Left cardiac atrium (tissue), 4 donors: Measurements from ENCODE around the gene CYP51A1. TPM values are rescaled to one million over a fixed set of nuclear protein-coding genes. Genes with fewer than 3 reads are reported as not detected.
A peak's percentile ranks its signal among the peaks of the same experiment; 100 is the strongest.
"Not testable (repeated sequence)": the region's sequence is repeated elsewhere in the genome, so short reads cannot be mapped to it uniquely, and the experiment has no call there.

Experiments
- ATAC-seq, 2 donors: fragments of 200-7000 bp; cut with Tn5 transposase; one replicate each; pipeline ENCODE4 v1.9.1; 2020; ENCODE audit warnings: mild to moderate bottlenecking in 2 of 2, moderate library complexity in 2 of 2
- DNase-seq: peaks from one replicate; pipeline ENCODE4 v3.0.0-alpha.2; 2020
- intact Hi-C, 2 donors: fragments of 100-400 bp; cut with DNase I; formaldehyde crosslinking; loops; one replicate each; pipeline versions ENCODE4 v1.14.1 to v1.15.1; 2022 to 2023
- long read RNA-seq: library from polyadenylated mRNA; unstranded; transcript quantifications from one replicate; pipeline ENCODE4 v2.0.0, GENCODE V29; 2021
- total RNA-seq, 2 donors: library from RNA; stranded (reverse); fragmentation: NEBNext Ultra II Directional; extraction: Animal tissue kit (Norgen Biotek cat#: 25700); gene quantifications; one replicate each; pipeline ENCODE4 v1.2.1, GENCODE V29; 2021
- donor health status: DM: no; HTN: yes; CAD: no.
- donor health status: DM: no; HTN: yes; CAD: no; lungs with severe emphysema.
- donor health status: DM: yes; HTN: yes; CAD: no.
- donor health status: Dilated cardiomyopathy.

Gene CYP51A1
- 10 to 100 TPM; 28.3 to 61.1 TPM for total RNA-seq
- long read RNA-seq, transcript CYP51A1-201 (10 exons, 3,210 nt), result major isoform, 106 of 115 reads
- long read RNA-seq, partial matches to known transcripts, result 1 of 115 reads
- long read RNA-seq, other reads (novel, unspliced or antisense), result 5 of 115 reads

- DNase-seq (peak; percentile 93), ATAC-seq (peak; percentile 97 to 98)
- intact Hi-C loops, result no loop called here
These were observed at the start of gene CYP51A1 for GRCh38 chr7:92134271-92135051. TSS of gene CYP51A1 (minus strand) at chr7:92134477. CDS start at chr7:92134364, 113 bp downstream.

GRCh38 chr7:92178928-92179924, 44.9 kb upstream of the CYP51A1 start, which contains the start of gene LRRD1:
TSS of gene LRRD1 (minus strand) at chr7:92179142. CDS start at chr7:92165202, 13,940 bp downstream.
- ATAC-seq (peak; percentile 98 to 99), DNase-seq (peak; percentile 89)
- intact Hi-C loops, result loop anchor here in 1 of 2 donors (2.0 kb wide), 1 partner anchor 268 kb away; the partner anchor contains the start of gene GATAD1

GRCh38 chr7:92177362-92177761, 43.1 kb upstream of the CYP51A1 start:
- intact Hi-C loops, result no loop called here
- DNase-seq (no peak), ATAC-seq (no peak)

- intact Hi-C loops, ATAC-seq, DNase-seq: not testable (repeated sequence)
These were observed 35.3 kb upstream of the CYP51A1 start for GRCh38 chr7:92169529-92169928.

GRCh38 chr7:92161271-92161670, 27.0 kb upstream of the CYP51A1 start:
- DNase-seq, result no peak
- intact Hi-C loops, result no loop called here
- ATAC-seq, result no peak

- no peak for DNase-seq
- intact Hi-C loops, result no loop called here
- no peak for ATAC-seq
These were observed 24.6 kb upstream of the CYP51A1 start for GRCh38 chr7:92158660-92159575.

- intact Hi-C loops, result no loop called here
- no peak for DNase-seq
- ATAC-seq, result no peak
These were observed 22.7 kb upstream of the CYP51A1 start for GRCh38 chr7:92156990-92157389.

- ATAC-seq, result no peak
- intact Hi-C loops, result no loop called here
- no peak for DNase-seq
These were observed 20.9 kb upstream of the CYP51A1 start for GRCh38 chr7:92155108-92155739.

- DNase-seq (no peak), ATAC-seq (no peak)
- intact Hi-C loops, result no loop called here
These were observed 16.3 kb upstream of the CYP51A1 start for GRCh38 chr7:92150450-92151017.

- ATAC-seq, result no peak
- intact Hi-C loops, result no loop called here
- DNase-seq, result no peak
These were observed 15.5 kb upstream of the CYP51A1 start for GRCh38 chr7:92149736-92150239.

GRCh38 chr7:92143192-92143880, 9.1 kb upstream of the CYP51A1 start:
- ATAC-seq, intact Hi-C loops, DNase-seq: not testable (repeated sequence)

- DNase-seq, intact Hi-C loops, ATAC-seq: not testable (repeated sequence)
These were observed 8.5 kb upstream of the CYP51A1 start for GRCh38 chr7:92142791-92143190.

- ATAC-seq (no peak), DNase-seq (no peak)
- intact Hi-C loops, result no loop called here
These were observed 6.9 kb upstream of the CYP51A1 start for GRCh38 chr7:92141161-92141560.

- intact Hi-C loops, result no loop called here
- DNase-seq (no peak), ATAC-seq (no peak)
These were observed 3.3 kb upstream of the CYP51A1 start for GRCh38 chr7:92137557-92137956.

GRCh38 chr7:92135052-92135889, 994 bp upstream of the CYP51A1 start:
- ATAC-seq, result no peak
- intact Hi-C loops, result no loop called here
- no peak for DNase-seq

GRCh38 chr7:92133737-92134270, 473 bp downstream of the CYP51A1 start:
- intact Hi-C loops, result no loop called here
- peak; percentile 78 for DNase-seq
- peak; percentile 55 to 71 for ATAC-seq
